Tibial nerve (tissue), 4 donors: Measurements from ENCODE around the gene FBXO42. TPM values are rescaled to one million over a fixed set of nuclear protein-coding genes. Genes with fewer than 3 reads are reported as not detected.

Experiments
- DNase-seq, 2 donors: peaks; one replicate each; pipeline ENCODE4 v3.0.0-alpha.2; 2019; ENCODE audit warnings: low spot score in 2 of 2
- H3K27ac ChIP-seq, 4 donors: fragments of 200-600 bp; sonication (generic) in 3 of 4; one replicate each; pipeline ENCODE4 v1.5.1; 2017 to 2019; ENCODE audit warnings: mild to moderate bottlenecking in 1 of 4
- H3K27me3 ChIP-seq, 2 donors: fragments of 200-600 bp; sonication (generic) in 1 of 2; one replicate each; pipeline versions ENCODE4 v1.5.1 to v1.6.0; 2017 to 2019
- H3K36me3 ChIP-seq, 3 donors: fragments of 200-600 bp; sonication (generic); one replicate each; pipeline ENCODE4 v1.5.1; 2018 to 2019
- H3K4me1 ChIP-seq, 4 donors: fragments of 200-600 bp; sonication (generic) in 3 of 4; one replicate each; pipeline ENCODE4 v1.5.1; 2017 to 2019
- H3K4me3 ChIP-seq, 4 donors: fragments of 200-600 bp; sonication (generic) in 3 of 4; one replicate each; pipeline ENCODE4 v1.5.1; 2017 to 2019; ENCODE audit warnings: mild to moderate bottlenecking in 1 of 4, moderate library complexity in 1 of 4
- H3K9me3 ChIP-seq, 4 donors: fragments of 200-600 bp; sonication (generic) in 3 of 4; one replicate each; pipeline ENCODE4 v1.5.1; 2017 to 2019
- CTCF ChIP-seq, 5 experiments: fragments of 200-600 bp in 3 of 5; fragments of 450-650 bp in 2 of 5; sonication (generic) in 3 of 5; IDR thresholded peaks; one replicate each; pipeline ENCODE4 v1.5.1; 2016 to 2019; ENCODE audit warnings: antibody characterized with exemption in 5 of 5, mild to moderate bottlenecking in 3 of 5, moderate library complexity in 2 of 5
- EP300 ChIP-seq, 2 donors: sonication (generic); formaldehyde crosslinking; IDR thresholded peaks; one replicate each; pipeline ENCODE4 v1.6.1; 2017; ENCODE audit warnings: antibody characterized with exemption in 2 of 2, mild to moderate bottlenecking in 1 of 2
- POLR2A ChIP-seq, 2 donors: fragments of 450-650 bp; IDR thresholded peaks; one replicate each; pipeline ENCODE4 v1.6.1; 2017; ENCODE audit warnings: antibody characterized with exemption in 2 of 2, mild to moderate bottlenecking in 2 of 2, moderate library complexity in 2 of 2
- WGBS, 2 donors: methylation state at CpG; one replicate each; pipeline ENCODE4 v1.1.5; 2018; 5-methylcytosine and 5-hydroxymethylcytosine counted together
- total RNA-seq, 4 donors: library from RNA; depleted of rRNA; stranded (reverse); fragments of >200 nt; gene quantifications; one replicate each; pipeline ENCODE4 v1.1.0, GENCODE V29; 2016

FBXO42 gene
- total RNA-seq, 4 donors from 2014 or later: 39.8 to 69.4 (median 54.4) TPM

GRCh38 chr1:16298653-16299052 lies 53.6 kb downstream of the FBXO42 start:
- no peaks in the 10 kb centered on the region for H3K9me3 ChIP-seq
- peak overlapping the region in 2 of 4 donors; percentile 23 to 33 for H3K27ac ChIP-seq
- no peak for TF ChIP-seq POLR2A (IDR thresholded peaks at IDR 0.05)
- TF ChIP-seq EP300 (IDR thresholded peaks at IDR 0.05): no peak
- no peak for TF ChIP-seq CTCF (IDR thresholded peaks at IDR 0.05)
- peaks cover 0 to 56% (median 0%) of the 10 kb centered on the region in 3 donors for H3K36me3 ChIP-seq
- peaks cover 0 to 26% (median 0%) of the 10 kb centered on the region in 4 donors for H3K4me1 ChIP-seq
- H3K27me3 ChIP-seq: no peaks in the 10 kb centered on the region
- DNase-seq: no peak
- H3K4me3 ChIP-seq: no peak overlapping the region
- WGBS, 2 donors: 88 to 90% methylated on average over 12 of the region's 12 CpGs

DNA sequence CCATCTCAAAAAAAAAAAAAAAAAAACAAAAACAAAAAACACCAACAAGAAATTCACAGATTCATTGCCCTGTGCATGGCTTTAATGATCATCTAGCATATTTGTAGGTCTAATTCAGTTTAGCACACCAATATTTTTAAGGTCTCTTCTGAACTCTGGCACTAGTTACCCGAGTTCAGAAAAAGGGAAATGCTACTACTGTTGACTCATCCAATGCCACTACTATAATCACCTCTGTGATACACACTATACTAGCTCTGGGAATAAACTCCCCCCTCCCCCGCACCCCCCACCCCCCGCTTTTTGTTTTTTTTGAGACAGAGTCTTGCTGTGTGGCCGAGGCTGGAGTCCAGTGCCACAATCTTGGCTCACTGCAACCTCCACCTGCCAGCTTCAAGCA lies 55.6 kb downstream of the FBXO42 start:
- Histone ChIP-seq H3K4me1 (peaks cover 0 to 45% (median 3%) of the 10 kb centered on the region in 4 donors), H3K4me3 (no peak overlapping the region), H3K9me3 (no peaks in the 10 kb centered on the region), H3K27me3 (no peaks in the 10 kb centered on the region), H3K36me3 (peaks cover 0 to 40% (median 0%) of the 10 kb centered on the region in 3 donors), H3K27ac (no peak overlapping the region)
- WGBS, 2 donors: 69 to 76% methylated on average over 4 of the region's 4 CpGs
- TF ChIP-seq CTCF (IDR thresholded peaks at IDR 0.05): no peak
- no peak for TF ChIP-seq POLR2A (IDR thresholded peaks at IDR 0.05)
- no peak for TF ChIP-seq EP300 (IDR thresholded peaks at IDR 0.05)
- DNase-seq: no peak

DNA sequence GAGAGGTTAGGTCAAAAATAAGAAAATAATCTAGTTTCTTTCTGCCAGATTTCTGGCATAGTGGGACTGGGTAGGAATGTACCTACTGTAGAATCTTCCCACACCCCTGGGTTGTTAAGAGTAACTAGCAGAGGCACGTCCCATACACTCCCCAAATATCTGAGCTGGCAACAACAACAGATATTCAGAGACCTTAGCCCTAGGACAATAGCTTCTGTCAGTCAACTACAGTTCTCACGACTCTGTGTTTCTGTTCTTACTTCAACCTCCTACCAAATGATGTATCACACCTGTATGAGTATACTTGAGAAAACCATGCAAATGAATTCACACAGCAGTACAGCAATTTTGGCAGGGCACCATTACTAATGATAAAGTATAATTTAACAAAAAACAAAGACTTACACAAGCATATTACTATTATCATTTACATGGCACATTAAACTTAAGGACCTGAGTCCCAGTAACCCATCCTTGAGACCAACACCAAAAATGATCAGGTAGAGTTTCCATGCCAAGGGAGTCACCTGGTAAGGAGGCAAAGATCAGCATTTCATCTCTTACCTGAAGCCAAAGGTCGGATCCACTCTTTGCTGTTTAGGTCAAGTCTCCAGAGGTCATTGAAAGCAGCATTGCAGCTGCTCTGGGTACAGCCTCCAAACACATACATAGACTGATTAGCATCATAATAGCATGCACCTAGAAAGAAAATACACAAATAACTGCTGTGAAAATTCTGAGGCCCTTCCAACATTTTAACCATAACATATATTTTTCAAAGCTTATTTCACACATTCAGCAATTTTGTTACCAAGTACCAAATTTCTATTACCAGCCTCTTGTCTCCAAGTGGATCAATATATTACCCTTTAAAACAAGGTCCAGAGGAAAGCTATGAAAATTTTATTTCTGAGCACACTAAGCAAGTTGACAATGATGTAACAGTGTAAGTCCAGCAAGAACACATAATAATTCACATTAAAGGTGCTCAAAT lies 57.8 kb downstream of the FBXO42 start:
- TF ChIP-seq EP300 (IDR thresholded peaks at IDR 0.05) (no peak), CTCF (IDR thresholded peaks at IDR 0.05) (no peak), POLR2A (IDR thresholded peaks at IDR 0.05) (no peak)
- DNase-seq: no peak
- Histone ChIP-seq H3K36me3 (peaks cover 0 to 48% (median 0%) of the 10 kb centered on the region in 3 donors), H3K27ac (peak overlapping the region in 2 of 4 donors; percentile 49 to 53), H3K27me3 (no peaks in the 10 kb centered on the region), H3K4me3 (no peak overlapping the region), H3K9me3 (no peaks in the 10 kb centered on the region), H3K4me1 (peaks cover 0 to 54% (median 4%) of the 10 kb centered on the region in 4 donors)
- 69 to 70% methylated on average over 3 of the region's 3 CpGs for WGBS, 2 donors

DNA sequence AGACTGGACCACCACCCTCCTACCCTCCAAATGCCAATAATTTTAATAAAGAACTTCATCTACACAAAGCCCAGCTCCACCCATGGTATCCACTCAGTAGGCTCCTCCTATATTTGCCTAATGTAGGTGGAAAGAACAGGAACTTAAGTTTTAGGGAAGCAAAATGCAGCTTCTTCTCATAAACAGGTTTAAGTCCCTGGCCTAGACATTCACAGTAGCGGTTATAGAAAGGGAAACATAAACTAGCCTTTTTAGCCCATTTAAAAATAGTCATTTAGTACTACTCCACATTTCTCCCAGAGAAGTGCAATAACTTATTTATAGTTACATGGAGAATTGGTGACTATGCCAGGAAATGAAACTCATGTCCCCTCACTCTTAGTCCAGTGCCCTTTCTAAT lies 58.7 kb downstream of the FBXO42 start:
- peaks cover 0 to 57% (median 0%) of the 10 kb centered on the region in 3 donors for H3K36me3 ChIP-seq
- no peaks in the 10 kb centered on the region for H3K9me3 ChIP-seq
- H3K27ac ChIP-seq: peak overlapping the region in 2 of 4 donors; percentile 49 to 53
- H3K4me3 ChIP-seq: no peak overlapping the region
- DNase-seq: no peak
- peaks cover 0 to 44% (median 4%) of the 10 kb centered on the region in 4 donors for H3K4me1 ChIP-seq
- TF ChIP-seq POLR2A (IDR thresholded peaks at IDR 0.05) (no peak), CTCF (IDR thresholded peaks at IDR 0.05) (no peak)
- WGBS, 2 donors: 68% methylated on average over 1 of the region's 1 CpG
- H3K27me3 ChIP-seq: no peaks in the 10 kb centered on the region

GRCh38 chr1:16292739-16293138 lies 59.5 kb downstream of the FBXO42 start:
- no peak for TF ChIP-seq EP300 (IDR thresholded peaks at IDR 0.05)
- TF ChIP-seq POLR2A (IDR thresholded peaks at IDR 0.05): no peak
- TF ChIP-seq CTCF (IDR thresholded peaks at IDR 0.05): no peak
- DNase-seq: no peak
- peaks cover 0 to 58% (median 0%) of the 10 kb centered on the region in 3 donors for H3K36me3 ChIP-seq
- no peaks in the 10 kb centered on the region for H3K27me3 ChIP-seq
- H3K4me1 ChIP-seq: peaks cover 0 to 41% (median 4%) of the 10 kb centered on the region in 4 donors
- H3K9me3 ChIP-seq: no peaks in the 10 kb centered on the region
- H3K27ac ChIP-seq: peak overlapping the region in 2 of 4 donors; percentile 20 to 53
- no peak overlapping the region for H3K4me3 ChIP-seq
